Measurements from ENCODE around the gene CNST.

DNA sequence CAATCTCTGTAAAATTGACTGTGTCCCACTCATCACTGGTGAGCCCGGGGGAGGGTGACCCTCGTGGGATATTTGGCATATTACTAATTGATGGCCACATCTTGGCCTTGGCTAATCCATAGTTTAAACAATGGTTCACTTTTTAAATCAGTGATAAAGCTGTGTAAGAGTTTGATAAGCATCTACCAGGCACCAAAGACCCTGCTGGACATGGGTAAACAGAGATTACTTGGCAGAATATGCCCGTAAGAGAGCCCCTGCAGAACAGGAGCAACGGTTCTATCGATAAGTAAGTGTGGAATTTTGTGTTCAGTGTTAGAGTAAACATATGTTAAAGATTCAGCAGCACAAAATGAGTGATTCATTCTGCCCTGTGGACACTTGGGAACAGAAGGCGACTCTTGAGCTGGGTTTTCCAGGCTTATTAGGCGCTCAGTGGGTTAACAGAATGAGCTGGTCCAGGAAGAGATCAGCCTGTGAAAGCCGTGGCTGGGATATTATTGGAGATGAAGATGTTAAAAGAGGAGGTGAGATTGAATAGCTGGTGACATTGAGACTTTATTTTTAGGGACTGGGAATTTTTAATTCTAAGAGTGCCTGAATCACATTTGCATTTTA lies 55.9 kb downstream of the CNST start:
- TF ChIP-seq, protein P1, sequence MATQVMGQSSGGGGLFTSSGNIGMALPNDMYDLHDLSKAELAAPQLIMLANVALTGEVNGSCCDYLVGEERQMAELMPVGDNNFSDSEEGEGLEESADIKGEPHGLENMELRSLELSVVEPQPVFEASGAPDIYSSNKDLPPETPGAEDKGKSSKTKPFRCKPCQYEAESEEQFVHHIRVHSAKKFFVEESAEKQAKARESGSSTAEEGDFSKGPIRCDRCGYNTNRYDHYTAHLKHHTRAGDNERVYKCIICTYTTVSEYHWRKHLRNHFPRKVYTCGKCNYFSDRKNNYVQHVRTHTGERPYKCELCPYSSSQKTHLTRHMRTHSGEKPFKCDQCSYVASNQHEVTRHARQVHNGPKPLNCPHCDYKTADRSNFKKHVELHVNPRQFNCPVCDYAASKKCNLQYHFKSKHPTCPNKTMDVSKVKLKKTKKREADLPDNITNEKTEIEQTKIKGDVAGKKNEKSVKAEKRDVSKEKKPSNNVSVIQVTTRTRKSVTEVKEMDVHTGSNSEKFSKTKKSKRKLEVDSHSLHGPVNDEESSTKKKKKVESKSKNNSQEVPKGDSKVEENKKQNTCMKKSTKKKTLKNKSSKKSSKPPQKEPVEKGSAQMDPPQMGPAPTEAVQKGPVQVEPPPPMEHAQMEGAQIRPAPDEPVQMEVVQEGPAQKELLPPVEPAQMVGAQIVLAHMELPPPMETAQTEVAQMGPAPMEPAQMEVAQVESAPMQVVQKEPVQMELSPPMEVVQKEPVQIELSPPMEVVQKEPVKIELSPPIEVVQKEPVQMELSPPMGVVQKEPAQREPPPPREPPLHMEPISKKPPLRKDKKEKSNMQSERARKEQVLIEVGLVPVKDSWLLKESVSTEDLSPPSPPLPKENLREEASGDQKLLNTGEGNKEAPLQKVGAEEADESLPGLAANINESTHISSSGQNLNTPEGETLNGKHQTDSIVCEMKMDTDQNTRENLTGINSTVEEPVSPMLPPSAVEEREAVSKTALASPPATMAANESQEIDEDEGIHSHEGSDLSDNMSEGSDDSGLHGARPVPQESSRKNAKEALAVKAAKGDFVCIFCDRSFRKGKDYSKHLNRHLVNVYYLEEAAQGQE (IDR thresholded peaks at IDR 0.05; ENCODE audit: insufficient read depth in 1 of 2, low read depth in 2 of 2, low read length in 2 of 2), result no peak
- TF ChIP-seq POLR2AphosphoS5 (IDR thresholded peaks at IDR 0.05; ENCODE audit: low read depth, low read length), result no peak
- TF ChIP-seq SIN3A (IDR thresholded peaks at IDR 0.05; ENCODE audit: borderline replicate concordance, insufficient read depth, low read length), result no peak
- TF ChIP-seq TAF1 (IDR thresholded peaks at IDR 0.05; ENCODE audit: borderline replicate concordance, insufficient read depth, low read length), result no peak
- no peak for TF ChIP-seq FOXP2 (optimal IDR thresholded peaks at IDR 0.05; ENCODE audit: borderline replicate concordance, extremely low read depth, extremely low read length, insufficient read depth)
